ENCODE data around the gene DCP1A.
"Not testable (repeated sequence)": the region's sequence is repeated elsewhere in the genome, so short reads cannot be mapped to it uniquely, and the experiment has no call there.

The DCP1A gene

GRCh38 chr3:53353202-53353601, 5.9 kb upstream of the DCP1A start:
- Histone ChIP-seq H4K91ac (ENCODE audit: low read length) (no peak overlapping the region), H3K79me1 (replicated peaks; ENCODE audit: low read length, poor library complexity, severe bottlenecking) (no peaks in the 10 kb centered on the region), H2BK120ac (ENCODE audit: low read depth, low read length) (no peak overlapping the region), H3K27ac (ENCODE audit: low read length, poor library complexity, severe bottlenecking) (no peak overlapping the region), H2BK5ac (ENCODE audit: low read depth, low read length, poor library complexity, severe bottlenecking) (no peak overlapping the region), H2BK12ac (ENCODE audit: low read length in 2 of 2) (no peak overlapping the region), H3K4me1 (ENCODE audit: control insufficient read depth, insufficient read depth, low read depth, low read length) (no peaks in the 10 kb centered on the region), H3K4ac (ENCODE audit: low read depth in 1 of 2, low read length in 2 of 2) (no peak overlapping the region), H3K14ac (ENCODE audit: low read length in 2 of 2) (no peak overlapping the region), H3K23ac (ENCODE audit: low read length in 2 of 2) (no peak overlapping the region), H3K36me3 (ENCODE audit: control insufficient read depth in 1 of 2, insufficient read depth in 2 of 2, low read depth in 1 of 2, low read length in 2 of 2) (no peaks in the 10 kb centered on the region), H4K8ac (ENCODE audit: low read length) (no peak overlapping the region), H2AK5ac (ENCODE audit: low read length, severe bottlenecking) (no peak overlapping the region), H3K4me3 (ENCODE audit: insufficient read depth in 1 of 2, low read depth in 1 of 2, low read length in 2 of 2) (no peak overlapping the region), H3K18ac (ENCODE audit: low read depth in 1 of 2, low read length in 2 of 2) (no peak overlapping the region), H3K27me3 (ENCODE audit: control insufficient read depth in 1 of 2, insufficient read depth in 1 of 2, low read length in 2 of 2) (no peaks in the 10 kb centered on the region), H2AFZ (ENCODE audit: low read depth, low read length) (no peak overlapping the region), H3K4me2 (ENCODE audit: low read length, poor library complexity, severe bottlenecking) (no peak overlapping the region), H3K9ac (ENCODE audit: low read length) (no peak overlapping the region), H2BK15ac (ENCODE audit: low read depth, poor library complexity, severe bottlenecking) (no peak overlapping the region), H3K9me3 (ENCODE audit: control insufficient read depth, low read length) (no peaks in the 10 kb centered on the region)
- no peak for DNase-seq
- no CpG with 5 or more reads among the region's 2 CpGs for WGBS

- H4K8ac ChIP-seq (ENCODE audit: low read length) = no peak overlapping the region
- H2BK120ac ChIP-seq (ENCODE audit: low read depth, low read length) = no peak overlapping the region
- WGBS = 4% methylated on average over 2 of the region's 3 CpGs
- H4K91ac ChIP-seq (ENCODE audit: low read length) = no peak overlapping the region
- no peak overlapping the region for H3K9ac ChIP-seq (ENCODE audit: low read length)
- H3K4me2 ChIP-seq (ENCODE audit: low read length, poor library complexity, severe bottlenecking) = no peak overlapping the region
- no peak overlapping the region for H2BK15ac ChIP-seq (ENCODE audit: low read depth, poor library complexity, severe bottlenecking)
- H3K4ac ChIP-seq (ENCODE audit: low read depth in 1 of 2, low read length in 2 of 2) = no peak overlapping the region
- no peak overlapping the region for H2BK12ac ChIP-seq (ENCODE audit: low read length in 2 of 2)
- H3K14ac ChIP-seq (ENCODE audit: low read length in 2 of 2) = no peak overlapping the region
- no peak overlapping the region for H3K23ac ChIP-seq (ENCODE audit: low read length in 2 of 2)
- H2BK5ac ChIP-seq (ENCODE audit: low read depth, low read length, poor library complexity, severe bottlenecking) = no peak overlapping the region
- no peaks in the 10 kb centered on the region for H3K27me3 ChIP-seq (ENCODE audit: control insufficient read depth in 1 of 2, insufficient read depth in 1 of 2, low read length in 2 of 2)
- no peak overlapping the region for H2AFZ ChIP-seq (ENCODE audit: low read depth, low read length)
- no peak overlapping the region for H3K4me3 ChIP-seq (ENCODE audit: insufficient read depth in 1 of 2, low read depth in 1 of 2, low read length in 2 of 2)
- no peak overlapping the region for H2AK5ac ChIP-seq (ENCODE audit: low read length, severe bottlenecking)
- H3K79me1 ChIP-seq (replicated peaks; ENCODE audit: low read length, poor library complexity, severe bottlenecking) = no peaks in the 10 kb centered on the region
- H3K36me3 ChIP-seq (ENCODE audit: control insufficient read depth in 1 of 2, insufficient read depth in 2 of 2, low read depth in 1 of 2, low read length in 2 of 2) = no peaks in the 10 kb centered on the region
- H3K18ac ChIP-seq (ENCODE audit: low read depth in 1 of 2, low read length in 2 of 2) = no peak overlapping the region
- peak; percentile 73 for DNase-seq
- H3K27ac ChIP-seq (ENCODE audit: low read length, poor library complexity, severe bottlenecking) = no peak overlapping the region
- no peaks in the 10 kb centered on the region for H3K4me1 ChIP-seq (ENCODE audit: control insufficient read depth, insufficient read depth, low read depth, low read length)
- no peaks in the 10 kb centered on the region for H3K9me3 ChIP-seq (ENCODE audit: control insufficient read depth, low read length)
These were observed 3.3 kb upstream of the DCP1A start for GRCh38 chr3:53350652-53351051.

DNA sequence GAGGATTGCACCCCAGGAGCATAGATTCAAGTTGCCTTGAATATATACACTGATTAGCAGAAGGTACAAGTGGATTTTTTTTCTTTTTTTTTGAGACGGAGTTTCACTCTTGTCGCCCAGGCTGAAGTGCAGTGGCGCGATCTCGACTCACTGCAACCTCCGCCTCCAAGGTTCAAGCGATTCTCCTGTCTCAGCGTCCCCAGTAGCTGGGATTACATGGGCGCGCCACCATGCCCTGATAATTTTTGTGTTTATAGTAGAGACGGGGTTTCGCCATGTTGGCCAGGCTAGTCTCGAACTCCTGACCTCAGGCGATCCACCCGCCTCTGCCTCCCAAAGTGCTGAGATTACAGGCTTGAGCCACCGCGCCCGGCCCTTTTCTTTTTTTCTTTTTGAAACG, 775 bp upstream of the DCP1A start:
- peak overlapping the region; percentile 93 for H2BK5ac ChIP-seq (ENCODE audit: low read depth, low read length, poor library complexity, severe bottlenecking)

DNA sequence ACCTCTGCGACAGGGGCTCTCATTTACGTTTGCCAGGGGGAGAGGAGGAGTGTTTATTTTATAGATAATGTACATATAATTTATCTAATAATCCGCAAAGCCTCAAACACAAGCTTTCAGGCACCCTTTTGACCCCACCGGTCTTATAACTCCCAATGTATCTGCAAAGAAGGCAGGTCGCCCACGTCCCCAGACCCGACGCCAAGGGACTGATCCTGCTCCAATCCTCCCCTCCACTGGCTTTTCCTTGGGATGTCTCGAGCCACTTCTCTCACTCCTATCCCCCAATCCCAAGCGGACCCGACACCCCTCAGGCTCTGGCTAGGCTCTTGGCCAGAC, 452 bp downstream of the DCP1A start:
- H3K4me3 ChIP-seq (ENCODE audit: insufficient read depth in 1 of 2, low read depth in 1 of 2, low read length in 2 of 2) = peak overlapping the region; percentile 92 to 99
- H3K18ac ChIP-seq (ENCODE audit: low read depth in 1 of 2, low read length in 2 of 2) = peak overlapping the region; percentile 99
- H3K9me3 ChIP-seq (ENCODE audit: control insufficient read depth, low read length) = no peaks in the 10 kb centered on the region
- under 1% methylated on average over 9 of the region's 11 CpGs for WGBS
- no peaks in the 10 kb centered on the region for H3K27me3 ChIP-seq (ENCODE audit: control insufficient read depth in 1 of 2, insufficient read depth in 1 of 2, low read length in 2 of 2)
- H3K9ac ChIP-seq (ENCODE audit: low read length) = peak overlapping the region; percentile 99
- no peak overlapping the region for H2AK5ac ChIP-seq (ENCODE audit: low read length, severe bottlenecking)
- H3K27ac ChIP-seq (ENCODE audit: low read length, poor library complexity, severe bottlenecking) = no peak overlapping the region
- H3K14ac ChIP-seq (ENCODE audit: low read length in 2 of 2) = peak overlapping the region in 1 of 2 experiments; percentile 72
- H3K36me3 ChIP-seq (ENCODE audit: control insufficient read depth in 1 of 2, insufficient read depth in 2 of 2, low read depth in 1 of 2, low read length in 2 of 2) = peaks cover 3 to 23% of the 10 kb centered on the region in 2 experiments
- DNase-seq = no peak
- H2BK5ac ChIP-seq (ENCODE audit: low read depth, low read length, poor library complexity, severe bottlenecking) = no peak overlapping the region
- no peak overlapping the region for H2BK120ac ChIP-seq (ENCODE audit: low read depth, low read length)
- no peak overlapping the region for H2AFZ ChIP-seq (ENCODE audit: low read depth, low read length)
- H2BK15ac ChIP-seq (ENCODE audit: low read depth, poor library complexity, severe bottlenecking) = peak overlapping the region; percentile 77
- no peak overlapping the region for H2BK12ac ChIP-seq (ENCODE audit: low read length in 2 of 2)
- H3K4me1 ChIP-seq (ENCODE audit: control insufficient read depth, insufficient read depth, low read depth, low read length) = no peaks in the 10 kb centered on the region
- H3K4me2 ChIP-seq (ENCODE audit: low read length, poor library complexity, severe bottlenecking) = peak overlapping the region; percentile 72
- H3K4ac ChIP-seq (ENCODE audit: low read depth in 1 of 2, low read length in 2 of 2) = peak overlapping the region; percentile 81 to 82
- H3K23ac ChIP-seq (ENCODE audit: low read length in 2 of 2) = no peak overlapping the region
- peaks cover 5% of the 10 kb centered on the region for H3K79me1 ChIP-seq (replicated peaks; ENCODE audit: low read length, poor library complexity, severe bottlenecking)
- H4K91ac ChIP-seq (ENCODE audit: low read length) = peak overlapping the region; percentile 98
- H4K8ac ChIP-seq (ENCODE audit: low read length) = peak overlapping the region; percentile 97

More for the DNA sequence above, 775 bp upstream of the DCP1A start:
- H3K4me1 ChIP-seq (ENCODE audit: control insufficient read depth, insufficient read depth, low read depth, low read length); DNase-seq; H2AK5ac ChIP-seq (ENCODE audit: low read length, severe bottlenecking); H2AFZ ChIP-seq (ENCODE audit: low read depth, low read length); H3K79me1 ChIP-seq (replicated peaks; ENCODE audit: low read length, poor library complexity, severe bottlenecking); H2BK120ac ChIP-seq (ENCODE audit: low read depth, low read length); H3K27me3 ChIP-seq (ENCODE audit: control insufficient read depth in 1 of 2, insufficient read depth in 1 of 2, low read length in 2 of 2); H4K91ac ChIP-seq (ENCODE audit: low read length); H3K14ac ChIP-seq (ENCODE audit: low read length in 2 of 2); H2BK15ac ChIP-seq (ENCODE audit: low read depth, poor library complexity, severe bottlenecking); H3K23ac ChIP-seq (ENCODE audit: low read length in 2 of 2); H3K9me3 ChIP-seq (ENCODE audit: control insufficient read depth, low read length); H2BK12ac ChIP-seq (ENCODE audit: low read length in 2 of 2): not testable (repeated sequence)
- Histone ChIP-seq H3K18ac (ENCODE audit: low read depth in 1 of 2, low read length in 2 of 2) (peak overlapping the region; percentile 85 to 95), H3K4me3 (ENCODE audit: insufficient read depth in 1 of 2, low read depth in 1 of 2, low read length in 2 of 2) (peak overlapping the region in 1 of 2 experiments; percentile 92), H3K36me3 (ENCODE audit: control insufficient read depth in 1 of 2, insufficient read depth in 2 of 2, low read depth in 1 of 2, low read length in 2 of 2) (peaks cover 0 to 11% of the 10 kb centered on the region in 2 experiments), H3K9ac (ENCODE audit: low read length) (peak overlapping the region; percentile 99), H3K4me2 (ENCODE audit: low read length, poor library complexity, severe bottlenecking) (peak overlapping the region; percentile 95), H3K4ac (ENCODE audit: low read depth in 1 of 2, low read length in 2 of 2) (peak overlapping the region in 1 of 2 experiments; percentile 86), H4K8ac (ENCODE audit: low read length) (peak overlapping the region; percentile 98), H3K27ac (ENCODE audit: low read length, poor library complexity, severe bottlenecking) (peak overlapping the region; percentile 99)
- WGBS = 94% methylated on average over 19 of the region's 19 CpGs
